Ovary (tissue), 9 donors: ENCODE measurements around the gene SOCS7. TPM values are rescaled to one million over a fixed set of nuclear protein-coding genes. Genes with fewer than 3 reads are reported as not detected.

Source experiments
- DNase-seq, 5 donors: peaks; one replicate each; pipeline ENCODE4 v3.0.0-alpha.2; 2019 to 2020
- H3K27ac ChIP-seq, 2 donors: fragments of 200-600 bp; one replicate each; pipeline versions ENCODE4 v1.5.1 to v1.8.0; 2019 to 2022
- H3K27me3 ChIP-seq: fragments of 200-600 bp; one replicate; pipeline ENCODE4 v1.8.0; 2022
- H3K36me3 ChIP-seq: fragments of 200-600 bp; sonication (generic); one replicate; pipeline ENCODE4 v1.5.1; 2019
- H3K4me1 ChIP-seq: one replicate; pipeline ENCODE4 v1.8.1; 2013; ENCODE audit warnings: mild to moderate bottlenecking, moderate library complexity; ENCODE audit not compliant: insufficient read depth
- H3K4me3 ChIP-seq: fragments of 200-600 bp; sonication (generic); one replicate; pipeline ENCODE4 v1.5.1; 2017
- H3K9me3 ChIP-seq, 2 donors: fragments of 200-600 bp in 1 of 2; sonication (generic) in 1 of 2; one replicate each; pipeline versions ENCODE4 v1.5.1 to v1.8.1; 2013 to 2019; ENCODE audit warnings: mild to moderate bottlenecking in 1 of 2, moderate library complexity in 1 of 2
- CTCF ChIP-seq, 3 donors: fragments of 450-650 bp in 2 of 3; fragments of 200-600 bp in 1 of 3; IDR thresholded peaks; one replicate each; pipeline versions ENCODE4 v1.5.1 to v1.8.0; 2016 to 2022; ENCODE audit warnings: antibody characterized with exemption in 3 of 3, mild to moderate bottlenecking in 1 of 3
- EP300 ChIP-seq: sonication (generic); formaldehyde crosslinking; IDR thresholded peaks from one replicate; pipeline ENCODE4 v1.6.1; 2017; ENCODE audit warnings: antibody characterized with exemption
- POLR2A ChIP-seq: fragments of 450-650 bp; IDR thresholded peaks from one replicate; pipeline ENCODE4 v1.6.1; 2017; ENCODE audit warnings: antibody characterized with exemption, mild to moderate bottlenecking, moderate library complexity
- WGBS, 3 donors: extraction: QIAGEN DNeasy Blood & Tissue Kit in 1 of 3; methylation state at CpG; one replicate each; pipeline versions ENCODE4 v1.1.5 to v1.1.7; 2013 to 2017; 5-methylcytosine and 5-hydroxymethylcytosine counted together
- intact Hi-C, 4 donors: fragments of 100-400 bp; cut with DNase I; formaldehyde crosslinking; loops; one replicate each; pipeline versions ENCODE4 v1.11.0 to v1.15.1; 2022 to 2023
- polyA plus RNA-seq, 2 donors: library from polyadenylated mRNA; stranded (reverse); fragments of 200-250 nt in 1 of 2; fragments of 350-450 nt in 1 of 2; fragmentation: Illumina TruSeq in 1 of 2; extraction: RNeasy Lipid Tissue Mini Kit (QIAGEN cat#74804) in 1 of 2; gene quantifications; one replicate each; pipeline ENCODE4 v1.2.3, GENCODE V29; 2013 to 2014
- total RNA-seq, 7 donors: library from RNA; depleted of rRNA in 2 of 7; stranded (reverse); fragments of >200 nt in 2 of 7; fragmentation: NEBNext Ultra II Directional in 3 of 7; extraction: Animal tissue kit (Norgen Biotek cat#: 25700) in 3 of 7; gene quantifications; one replicate each; pipeline versions ENCODE4 v1.1.0 to v1.2.4, GENCODE V29; 2016 to 2023
- donor health status: DM: no; HTN: no; CAD: no; lungs with moderate emphysema.
- donor health status: DM: no; HTN: no; CAD: no.
- donor health status: Bipolar disorder and iron deficiency.
- donor health status: DM: yes; HTN: yes; CAD: no.
- donor health status: DM: no; HTN: no; CAD: no.
- donor health status: DM: yes; HTN: yes; CAD: no.

The SOCS7 gene
- total and polyA plus RNA-seq, 9 donors, result 8.9 to 23.8 (median 19.6) TPM

DNA sequence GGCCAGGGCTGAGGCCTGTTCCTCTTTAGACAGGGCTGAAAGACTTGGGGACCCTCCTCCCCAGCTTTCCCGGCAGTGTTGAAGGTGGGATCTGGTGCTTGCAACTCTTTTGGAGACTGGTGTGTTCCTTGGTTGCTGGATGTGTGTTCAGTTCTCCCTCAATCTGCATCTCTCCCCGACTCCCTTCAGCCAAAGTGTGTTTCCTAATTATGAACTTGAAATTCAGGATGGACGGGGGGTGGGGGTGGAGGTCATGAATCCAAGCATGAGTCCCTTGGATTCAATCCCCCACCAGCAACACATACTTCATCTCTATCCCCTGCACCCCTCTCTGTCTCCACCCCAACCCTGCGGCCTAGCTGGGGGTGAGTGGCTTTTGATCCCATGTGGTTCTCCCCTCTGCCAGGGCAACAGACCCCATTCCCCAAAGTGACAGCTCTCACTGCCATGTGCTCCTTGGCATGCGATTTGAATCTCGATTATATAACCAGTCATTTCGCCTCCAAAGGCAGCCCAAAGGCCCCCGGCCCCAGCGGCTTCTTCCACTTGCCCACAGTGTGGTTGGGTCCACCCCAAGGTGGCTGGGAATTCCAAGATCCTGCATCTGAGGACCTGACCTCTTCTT lies 77.9 kb downstream of the SOCS7 start:
- peak in 1 of 5 donors; percentile 35 for DNase-seq
- intact Hi-C loops, result loop anchor here (5.0 to 10.0 kb wide), 4 partner anchors 38 to 55 kb away; no protein-coding TSS in a partner anchor
- TF ChIP-seq EP300 (no peak), POLR2A (no peak), CTCF (IDR thresholded peaks at IDR 0.05) (no peak)
- no peaks in the 10 kb centered on the region for H3K27me3 ChIP-seq
- peaks cover 7% of the 10 kb centered on the region for H3K4me1 ChIP-seq
- WGBS, 3 donors, result 51 to 54% (median 52%) methylated on average over 9 of the region's 9 CpGs
- peak overlapping the region; percentile 84 for H3K27ac ChIP-seq
- H3K4me3 ChIP-seq, result no peak overlapping the region
- no peaks in the 10 kb centered on the region for H3K9me3 ChIP-seq
- H3K36me3 ChIP-seq, result no peaks in the 10 kb centered on the region

- intact Hi-C loops, result no loop called here
- Histone ChIP-seq H3K36me3 (no peaks in the 10 kb centered on the region), H3K4me3 (no peak overlapping the region), H3K4me1 (peaks cover 10% of the 10 kb centered on the region), H3K9me3 (no peaks in the 10 kb centered on the region), H3K27me3 (no peaks in the 10 kb centered on the region), H3K27ac (peak overlapping the region in 1 of 2 donors; percentile 84)
- WGBS, 3 donors, result 20 to 29% (median 20%) methylated on average over 3 of the region's 3 CpGs
- TF ChIP-seq EP300, result no peak
- TF ChIP-seq CTCF (IDR thresholded peaks at IDR 0.05), result no peak
- no peak for TF ChIP-seq POLR2A
- DNase-seq, result peak in 1 of 5 donors; percentile 35
Measured at GRCh38 chr17:38430316-38430715, 78.7 kb downstream of the SOCS7 start.

DNA sequence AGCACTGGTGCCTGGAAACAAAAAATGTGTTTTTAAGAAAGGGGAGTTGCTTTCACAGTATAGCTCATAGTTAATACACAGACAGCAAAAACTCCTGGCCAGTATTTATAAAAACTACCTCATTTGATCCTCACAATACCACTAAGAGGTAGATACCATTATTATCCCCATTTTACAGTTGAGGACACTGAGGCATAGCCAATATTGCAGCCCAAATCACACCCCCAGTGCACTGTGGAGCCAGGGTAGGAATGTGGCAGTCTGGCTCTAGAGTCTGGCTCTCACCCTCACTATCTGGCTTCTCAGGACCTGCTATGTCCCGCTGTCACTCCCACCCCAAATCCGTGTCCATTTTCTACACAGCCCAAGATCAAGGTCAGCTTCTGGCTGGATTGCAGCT lies 79.2 kb downstream of the SOCS7 start:
- Histone ChIP-seq H3K4me1 (peaks cover 10% of the 10 kb centered on the region), H3K27ac (no peak overlapping the region), H3K4me3 (no peak overlapping the region), H3K27me3 (no peaks in the 10 kb centered on the region), H3K9me3 (no peaks in the 10 kb centered on the region), H3K36me3 (no peaks in the 10 kb centered on the region)
- no peak for TF ChIP-seq POLR2A
- no peak for TF ChIP-seq CTCF (IDR thresholded peaks at IDR 0.05)
- TF ChIP-seq EP300, result no peak
- no peak for DNase-seq
- intact Hi-C loops, result no loop called here
- WGBS, 3 donors, result 21 to 48% (median 23%) methylated on average over 2 of the region's 2 CpGs

DNA sequence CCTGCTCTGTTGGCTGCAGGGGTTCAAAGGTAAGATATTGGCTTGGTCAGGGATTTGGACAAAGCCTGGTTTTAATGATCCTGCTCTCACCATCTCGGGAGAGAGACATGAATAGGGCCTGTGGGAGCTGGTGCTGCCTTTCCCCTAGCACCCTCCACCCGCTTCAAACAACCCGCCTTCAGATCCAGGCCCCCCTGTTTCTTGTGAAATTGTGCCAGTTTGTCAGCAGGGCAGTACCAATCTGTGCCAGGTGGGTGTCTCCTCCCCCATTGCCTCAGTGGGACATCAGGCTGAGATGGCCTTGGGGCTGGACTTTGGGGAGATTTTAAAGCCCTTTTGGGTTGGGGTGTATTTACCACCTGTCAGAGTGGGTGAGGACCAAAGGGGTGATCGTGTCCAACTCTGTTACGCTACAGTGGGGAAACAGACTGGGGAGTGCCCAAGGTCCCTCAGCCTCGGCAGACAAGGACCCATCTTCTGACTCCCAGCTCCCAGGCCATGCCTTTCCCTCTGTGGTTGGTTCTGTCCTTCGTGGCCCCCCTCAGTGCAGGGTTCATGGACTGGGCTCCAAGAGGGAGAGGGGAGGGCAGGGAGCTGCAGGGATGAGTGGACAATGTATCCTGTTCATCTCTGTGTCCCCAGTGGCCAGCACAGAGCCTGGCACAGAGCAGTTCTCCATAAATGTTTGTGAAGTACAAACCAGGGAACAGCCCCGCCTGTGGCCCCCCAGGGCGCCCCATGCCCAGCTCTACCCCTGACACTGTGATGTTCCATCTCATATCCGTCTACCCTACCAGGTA lies 79.9 kb downstream of the SOCS7 start:
- Histone ChIP-seq H3K4me1 (peaks cover 10% of the 10 kb centered on the region), H3K27me3 (no peaks in the 10 kb centered on the region), H3K4me3 (no peak overlapping the region), H3K36me3 (no peaks in the 10 kb centered on the region), H3K27ac (no peak overlapping the region), H3K9me3 (no peaks in the 10 kb centered on the region)
- intact Hi-C loops, result no loop called here
- peak in 1 of 5 donors; percentile 21 for DNase-seq
- WGBS, 3 donors, result 76 to 83% (median 83%) methylated on average over 10 of the region's 10 CpGs
- TF ChIP-seq EP300, result no peak
- no peak for TF ChIP-seq POLR2A
- TF ChIP-seq CTCF (IDR thresholded peaks at IDR 0.05), result no peak
